NCI-H2196 (cell line): Measurements from ENCODE around the gene LRRC75B.
"Not testable (repeated sequence)": the region's sequence is repeated elsewhere in the genome, so short reads cannot be mapped to it uniquely, and the experiment has no call there.

Experiments
- DNase-seq: peaks from one replicate; lab custom pipeline; 2025; ENCODE audit not compliant: unreplicated experiment; lab: John Stamatoyannopoulos, UW

The LRRC75B gene, protein sequence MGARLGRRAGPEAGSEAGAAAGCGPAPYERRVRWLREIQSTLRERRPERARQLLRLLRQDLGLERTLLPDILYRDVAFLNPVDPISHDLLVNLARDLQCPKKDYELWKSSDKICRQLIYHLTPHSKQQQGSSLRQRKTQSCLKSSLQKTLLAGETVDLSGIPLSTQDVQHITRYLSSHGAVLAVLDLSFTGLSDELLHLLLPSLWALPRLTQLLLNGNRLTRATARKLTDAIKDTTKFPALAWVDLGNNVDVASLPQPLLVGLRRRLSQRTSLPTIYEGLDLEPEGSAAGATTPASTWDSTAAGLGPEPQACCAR

DNA sequence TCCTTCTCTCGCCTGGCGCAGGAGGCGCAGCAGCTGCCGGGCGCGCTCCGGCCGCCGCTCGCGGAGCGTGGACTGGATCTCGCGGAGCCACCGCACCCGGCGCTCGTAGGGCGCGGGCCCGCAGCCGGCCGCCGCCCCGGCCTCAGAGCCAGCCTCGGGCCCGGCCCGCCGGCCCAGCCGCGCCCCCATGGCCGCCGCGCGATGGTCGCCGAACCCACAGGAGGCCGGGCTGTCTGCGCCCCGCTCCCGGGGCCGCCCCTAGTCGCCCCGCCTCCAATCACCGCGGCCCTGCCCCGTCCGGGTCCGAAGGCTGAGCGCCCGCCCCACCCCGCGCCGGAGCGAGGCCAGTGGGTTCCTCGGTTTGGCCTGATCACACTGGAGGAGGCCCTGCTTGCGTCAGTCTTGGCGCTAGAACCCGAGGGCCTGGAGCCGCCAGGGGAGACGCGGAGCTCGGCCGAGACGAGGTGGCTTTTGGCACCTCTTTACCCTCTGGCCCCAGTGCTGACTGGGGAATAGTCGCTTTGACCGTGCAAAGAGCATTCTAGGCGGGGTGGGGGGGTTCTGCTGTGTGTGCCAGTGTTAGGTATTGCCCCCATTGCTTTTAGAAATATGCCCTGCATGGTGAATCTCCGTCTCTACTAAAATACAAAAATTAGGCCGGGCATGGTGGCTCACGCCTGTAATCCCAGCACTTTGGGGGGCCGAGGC is at the start of gene LRRC75B:
Gene LRRC75B, minus strand, starts transcription at position 223 of the 708 bp plus-strand sequence. Its CDS starts 34 bp downstream, at position 189.
- DNase-seq = peak; percentile 65

GRCh38 chr22:24642307-24642706 is 49.4 kb upstream of the LRRC75B start:
- DNase-seq = not testable (repeated sequence)

- DNase-seq = not testable (repeated sequence)
Measured at GRCh38 chr22:24636513-24636912, 43.6 kb upstream of the LRRC75B start.

GRCh38 chr22:24634776-24635389 is 42.0 kb upstream of the LRRC75B start:
- not testable (repeated sequence) for DNase-seq

DNA sequence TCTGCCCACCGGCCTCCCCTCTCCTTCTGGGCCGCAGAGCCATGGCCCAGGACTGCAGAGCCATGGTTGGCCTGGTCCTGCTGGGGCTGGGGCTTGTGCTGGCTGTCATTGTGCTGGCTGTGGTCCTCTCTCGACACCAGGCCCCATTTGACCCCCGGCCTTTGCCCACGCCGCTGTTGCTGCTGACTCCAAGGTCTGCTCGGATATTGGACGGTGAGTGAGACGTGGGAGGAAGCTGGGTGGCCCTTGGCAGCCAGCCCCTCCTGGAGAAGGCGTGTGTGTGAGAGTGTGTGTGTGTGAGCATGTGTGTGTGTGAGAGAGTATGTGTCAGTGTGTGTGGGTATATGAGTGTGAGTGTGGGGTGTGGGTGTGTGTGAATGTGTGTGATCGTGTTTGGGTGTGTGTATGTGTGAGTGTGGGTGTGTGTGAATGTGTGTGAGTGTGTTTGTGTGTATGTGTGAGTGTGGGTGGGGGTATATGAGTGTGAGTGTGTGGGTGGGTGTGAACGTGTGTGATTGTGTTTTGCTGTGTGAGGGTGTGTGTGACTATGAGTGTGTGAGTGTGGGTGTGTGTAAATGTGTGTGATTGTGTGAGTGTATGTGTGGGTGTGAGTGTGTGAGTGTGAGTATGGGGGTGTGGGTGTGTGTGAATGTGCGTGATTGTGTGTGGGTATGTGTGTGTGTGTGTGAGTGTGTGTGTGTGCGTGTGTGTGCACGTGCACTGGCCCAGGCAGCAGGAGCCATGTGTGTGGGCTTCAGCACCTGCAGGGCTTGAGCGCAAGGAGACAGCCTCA is 40.6 kb upstream of the LRRC75B start:
- not testable (repeated sequence) for DNase-seq

DNA sequence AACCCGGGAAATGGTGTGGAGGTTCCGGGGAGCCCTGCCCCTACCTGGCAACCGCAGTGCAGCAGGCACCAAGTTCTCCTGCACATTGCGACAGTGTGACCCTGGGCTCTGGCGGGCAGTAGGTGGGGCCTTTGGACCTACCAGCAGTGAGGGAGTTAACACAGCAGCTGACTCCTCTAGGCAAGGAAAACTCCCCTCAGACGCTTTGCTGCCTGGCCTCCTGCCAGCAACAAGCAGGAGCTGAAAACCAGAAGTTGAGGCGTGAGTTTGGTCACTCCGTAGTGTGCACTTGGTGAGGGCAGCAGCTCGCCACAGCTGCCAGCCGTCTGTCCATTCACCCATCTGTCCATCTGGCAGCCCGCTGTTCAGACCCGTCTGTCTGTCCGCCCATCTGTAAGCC is 39.8 kb upstream of the LRRC75B start:
- not testable (repeated sequence) for DNase-seq

DNA sequence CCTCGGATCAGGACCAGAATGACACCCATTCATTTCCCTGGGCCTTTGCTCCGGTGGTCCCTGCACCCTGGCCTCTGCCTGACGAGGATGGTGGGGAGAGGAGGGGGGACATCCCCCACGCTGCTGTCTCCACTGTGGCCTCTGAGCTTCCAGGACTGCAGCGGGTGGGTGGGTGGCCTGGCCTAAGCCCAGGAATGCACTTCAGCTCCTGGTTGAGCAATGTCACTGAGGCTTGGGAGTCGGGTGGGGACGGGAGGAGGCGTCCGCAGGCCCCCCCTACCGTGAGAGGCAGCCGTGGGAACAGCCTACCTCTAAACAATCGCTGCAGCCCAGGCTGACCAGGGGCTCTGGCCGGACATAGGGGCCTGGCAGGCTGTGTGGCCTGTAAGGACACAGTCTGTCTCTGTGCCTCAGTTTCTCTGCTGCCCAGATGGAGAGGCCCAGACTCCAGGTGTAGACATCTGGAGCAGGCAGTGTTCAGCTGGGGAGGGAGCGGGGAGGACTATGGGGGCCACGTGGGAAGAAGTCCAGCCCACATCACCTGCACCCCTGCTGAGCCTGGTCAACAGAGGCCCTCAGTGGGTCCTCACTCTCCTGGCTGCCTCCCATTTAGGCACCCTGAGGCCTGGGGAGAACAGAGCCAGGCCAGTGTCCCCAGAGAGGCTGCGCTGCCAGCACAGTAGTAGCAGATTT is 38.7 kb upstream of the LRRC75B start:
- not testable (repeated sequence) for DNase-seq

DNA sequence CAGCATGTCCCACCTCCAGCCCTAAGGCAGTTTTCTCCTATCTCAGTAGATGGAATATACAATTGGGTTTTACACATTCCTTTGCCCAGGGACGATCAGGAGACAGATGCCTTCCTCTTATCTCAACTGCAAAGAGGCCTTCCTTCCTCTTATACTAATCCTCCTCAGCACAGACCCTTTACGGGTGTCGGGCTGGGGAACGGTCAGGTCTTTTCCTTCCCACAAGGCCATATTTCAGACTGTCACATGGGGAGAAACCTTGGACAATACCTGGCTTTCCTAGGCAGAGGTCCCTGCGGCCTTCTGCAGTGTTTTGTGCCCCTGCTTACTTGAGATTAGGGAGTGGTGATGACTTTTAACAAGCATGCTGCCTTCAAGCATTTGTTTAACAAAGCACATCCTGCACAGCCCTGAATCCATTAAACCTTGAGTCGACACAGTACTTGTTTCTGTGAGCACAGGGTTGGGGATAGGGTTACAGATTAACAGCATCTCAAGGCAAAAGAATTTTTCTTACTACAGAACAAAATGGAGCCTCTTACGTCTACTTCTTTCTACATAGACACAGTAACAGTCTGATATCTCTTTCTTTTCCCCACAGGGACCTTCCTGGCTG is 38.0 kb upstream of the LRRC75B start:
- not testable (repeated sequence) for DNase-seq

- peak; percentile 9 for DNase-seq
Measured at GRCh38 chr22:24629069-24629468, 36.2 kb upstream of the LRRC75B start.

- DNase-seq = not testable (repeated sequence)
Measured at GRCh38 chr22:24627911-24628310, 35.0 kb upstream of the LRRC75B start.

DNA sequence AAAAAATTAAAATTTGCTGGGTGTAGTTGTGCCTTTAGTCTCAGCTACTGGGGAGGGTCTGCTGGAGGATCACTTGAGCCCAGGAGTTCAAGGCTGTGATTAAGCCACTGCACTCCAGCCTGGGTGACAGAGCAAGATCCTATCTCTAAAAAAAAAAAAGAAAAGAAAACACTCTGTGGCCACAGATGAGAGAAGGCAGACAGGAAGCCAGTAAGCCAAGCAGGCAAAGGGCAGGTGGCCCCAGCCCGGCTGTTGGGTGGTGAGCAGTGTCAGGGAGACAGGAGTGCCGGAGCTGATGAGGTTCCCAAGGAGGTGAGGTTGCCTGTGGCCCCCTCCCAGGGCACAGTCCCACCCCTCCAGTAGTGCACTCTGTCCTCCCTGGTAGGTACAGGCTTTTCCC is 29.7 kb upstream of the LRRC75B start:
- DNase-seq = not testable (repeated sequence)

DNA sequence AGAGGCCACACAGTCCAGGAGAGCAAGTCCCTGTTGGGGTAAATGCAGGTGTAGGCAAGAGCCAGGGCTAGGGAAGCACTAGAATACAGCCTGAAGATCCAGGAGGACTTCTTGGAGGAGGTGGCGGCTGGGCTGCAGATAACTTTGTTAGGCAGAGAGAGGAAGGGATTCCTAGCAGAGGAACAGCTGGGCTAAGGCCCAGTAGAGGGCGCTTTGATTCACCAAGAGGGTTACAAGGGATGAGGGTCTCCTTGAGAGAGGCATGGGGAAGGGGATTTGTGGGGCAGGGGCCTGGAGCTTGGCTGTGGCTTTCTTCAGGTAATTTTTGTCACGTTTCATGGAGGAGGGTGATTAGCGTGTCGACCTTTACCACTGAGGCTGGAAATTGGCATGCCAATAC is 28.4 kb upstream of the LRRC75B start:
- not testable (repeated sequence) for DNase-seq

- not testable (repeated sequence) for DNase-seq
Measured at GRCh38 chr22:24614794-24615193, 21.9 kb upstream of the LRRC75B start.

GRCh38 chr22:24609888-24610287 is 17.0 kb upstream of the LRRC75B start:
- not testable (repeated sequence) for DNase-seq

DNA sequence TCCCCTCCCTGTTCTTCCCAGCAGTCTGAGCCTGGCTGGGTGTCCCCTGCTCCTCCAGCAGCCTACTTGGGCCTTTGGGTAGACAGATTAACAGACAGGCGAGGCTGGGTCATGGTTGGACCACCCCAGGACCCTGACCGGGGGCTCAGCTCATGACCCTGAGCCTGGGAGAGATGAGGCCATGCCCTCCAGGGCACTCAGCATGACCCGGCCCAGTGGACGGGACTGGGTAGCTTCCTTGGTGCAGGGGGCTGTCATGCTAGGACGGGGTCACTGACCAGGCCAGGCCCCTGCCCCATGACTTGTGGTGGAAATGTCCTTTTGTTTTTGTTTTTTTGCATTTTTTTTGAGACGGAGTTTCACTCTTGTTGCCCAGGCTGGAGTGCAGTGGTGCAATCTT is 15.5 kb upstream of the LRRC75B start:
- not testable (repeated sequence) for DNase-seq

DNA sequence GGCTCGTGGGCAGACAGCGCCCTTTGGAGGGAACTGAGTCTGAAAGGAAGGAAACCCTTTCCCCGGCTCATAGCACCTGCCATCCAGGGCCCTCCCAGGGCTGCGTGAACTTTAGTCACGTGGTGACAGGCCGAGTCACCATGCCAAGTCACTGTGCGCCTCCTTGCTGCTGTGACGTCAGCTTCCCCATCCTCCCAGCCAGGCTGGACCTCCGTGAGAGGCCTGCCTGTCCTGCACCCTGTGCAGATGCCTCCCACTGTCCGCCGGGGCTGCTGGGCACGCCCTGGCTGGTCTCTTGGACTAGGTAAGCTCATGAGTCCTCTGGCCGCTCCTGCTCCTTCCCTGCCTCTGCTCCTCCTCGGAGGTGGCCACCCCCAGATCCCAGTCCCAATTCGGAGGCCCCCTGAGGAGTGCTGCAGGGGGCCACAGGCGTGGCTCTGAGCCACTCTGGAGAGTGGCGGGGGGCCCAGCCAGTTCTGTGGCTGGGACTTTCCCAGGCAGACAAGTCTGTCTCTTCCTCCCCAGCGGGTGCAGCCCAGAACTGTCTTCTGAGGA is 14.6 kb upstream of the LRRC75B start:
- not testable (repeated sequence) for DNase-seq

DNA sequence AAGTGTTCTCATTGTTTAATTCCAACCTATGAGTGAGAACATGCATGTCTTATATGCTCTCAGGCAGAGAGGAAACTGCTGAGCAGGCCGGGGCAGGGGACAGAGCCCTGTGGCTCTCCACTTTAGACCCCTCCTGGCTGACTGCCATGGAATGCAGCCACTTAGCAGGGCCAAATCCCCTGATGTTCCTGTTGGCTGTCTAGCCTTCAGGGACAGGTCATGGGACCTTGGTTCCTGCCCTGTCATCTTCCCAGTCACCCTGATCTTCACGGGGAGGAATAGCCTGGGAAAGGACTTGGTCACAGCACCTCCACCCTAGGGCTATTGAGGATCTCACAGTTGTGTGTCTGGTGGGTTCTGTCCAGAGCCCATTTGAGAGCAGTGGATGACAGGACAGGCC is 13.5 kb upstream of the LRRC75B start:
- DNase-seq = not testable (repeated sequence)

GRCh38 chr22:24603770-24604629 is 11.1 kb upstream of the LRRC75B start:
- peak; percentile 33 for DNase-seq
